ENCODE results near the gene MT2A. TPM values are rescaled to one million over a fixed set of nuclear protein-coding genes. Genes with fewer than 3 reads are reported as not detected.

Gene MT2A
- total RNA-seq, 3 donors from 2014 or later (not counting 1 experiment from before 2014, with no cell fraction given), result 33.0 to 81.5 (median 70.6) TPM

- Histone ChIP-seq H3K4me1 (ENCODE audit: control insufficient read depth, insufficient read depth, low read length) (no peaks in the 10 kb centered on the region), H3K27ac (ENCODE audit: low read length) (no peak overlapping the region), H3K4me3 (ENCODE audit: low read length) (no peak overlapping the region), H3K36me3 (ENCODE audit: control insufficient read depth, insufficient read depth, low read length) (no peaks in the 10 kb centered on the region), H3K27me3 (ENCODE audit: control insufficient read depth, insufficient read depth, low read length) (no peaks in the 10 kb centered on the region), H3K9me3 (ENCODE audit: control insufficient read depth, insufficient read depth, low read length) (no peaks in the 10 kb centered on the region)
- 100% methylated on average over 1 of the region's 1 CpG for WGBS (ENCODE audit: insufficient coverage)
- Mint-ChIP-seq H3K4me1 (peaks cover 0 to 3% of the 10 kb centered on the region in 2 donors), H3K9me3 (no peaks in the 10 kb centered on the region), H3K36me3 (no peaks in the 10 kb centered on the region), H3K4me3 (no peak overlapping the region), H3K27me3 (ENCODE audit: low read depth in 2 of 2) (peaks cover 20 to 26% of the 10 kb centered on the region in 2 donors), H3K27ac (no peak overlapping the region)
- DNase-seq (no peak), ATAC-seq (no peak)
- no peak for TF ChIP-seq CTCF (IDR thresholded peaks at IDR 0.05)
- intact Hi-C loops (cut with micrococcal nuclease), result no loop called here
These were observed 47.3 kb upstream of the MT2A start for GRCh38 chr16:56561126-56561525.

- ATAC-seq, result no peak
- TF ChIP-seq CTCF (IDR thresholded peaks at IDR 0.05), result no peak
- H3K9me3 ChIP-seq (ENCODE audit: control insufficient read depth, insufficient read depth, low read length), result no peaks in the 10 kb centered on the region
These were observed 43.4 kb upstream of the MT2A start, which contains the start of gene MT4 for GRCh38 chr16:56564793-56565477. Gene MT4 (plus strand): TSS chr16:56565073. CDS start chr16:56565129, 56 bp downstream.

DNA sequence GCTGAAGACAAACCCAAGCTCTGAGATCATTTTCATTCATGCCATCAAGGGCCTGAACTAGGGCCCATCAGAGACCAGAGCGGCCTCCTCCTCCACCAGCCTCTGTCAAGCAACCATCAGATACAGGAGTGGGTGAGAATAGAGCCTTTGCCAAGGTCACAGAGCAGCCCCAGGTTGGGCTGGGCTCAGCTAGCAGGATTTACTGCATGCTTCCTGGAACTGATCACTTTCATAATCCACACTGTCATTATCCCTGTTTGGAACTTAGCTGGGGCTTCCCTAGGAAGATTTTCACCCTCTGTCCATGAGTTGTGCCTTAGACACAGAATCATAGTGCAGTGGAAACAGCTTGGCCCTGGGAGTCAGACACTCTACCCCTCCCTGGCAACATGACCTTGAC is 38.4 kb upstream of the MT2A start:
- no peaks in the 10 kb centered on the region for H3K4me1 ChIP-seq (ENCODE audit: control insufficient read depth, insufficient read depth, low read length)

More at GRCh38 chr16:56564793-56565477, 43.4 kb upstream of the MT2A start, which contains the start of gene MT4:
- Histone ChIP-seq H3K4me3 (ENCODE audit: low read length) (no peak within 1 kb of the TSS), H3K4me1 (ENCODE audit: control insufficient read depth, insufficient read depth, low read length) (no peaks in the 10 kb centered on the region), H3K36me3 (ENCODE audit: control insufficient read depth, insufficient read depth, low read length) (no peaks in the 10 kb centered on the region), H3K27me3 (ENCODE audit: control insufficient read depth, insufficient read depth, low read length) (no peaks in the 10 kb centered on the region), H3K27ac (ENCODE audit: low read length) (no peak within 1 kb of the TSS)
- no peak for DNase-seq
- 89% methylated on average over 12 of the region's 12 CpGs for WGBS (ENCODE audit: insufficient coverage)
- Mint-ChIP-seq H3K4me1 (peaks cover 0 to 3% of the 10 kb centered on the region in 2 donors), H3K27ac (no peak within 1 kb of the TSS), H3K36me3 (no peaks in the 10 kb centered on the region), H3K4me3 (no peak within 1 kb of the TSS), H3K9me3 (no peaks in the 10 kb centered on the region), H3K27me3 (ENCODE audit: low read depth in 2 of 2) (peaks cover 14 to 18% of the 10 kb centered on the region in 2 donors)
- intact Hi-C loops (cut with micrococcal nuclease), result no loop called here

More for the DNA sequence above, 38.4 kb upstream of the MT2A start:
- peaks cover 5 to 12% of the 10 kb centered on the region in 2 donors for H3K27me3 Mint-ChIP-seq (ENCODE audit: low read depth in 2 of 2)
- H3K27ac ChIP-seq (ENCODE audit: low read length), result no peak overlapping the region
- H3K36me3 Mint-ChIP-seq, result no peaks in the 10 kb centered on the region
- no CpG with 5 or more reads among the region's 1 CpG for WGBS (ENCODE audit: insufficient coverage)
- H3K4me3 ChIP-seq (ENCODE audit: low read length), result no peak overlapping the region
- no peaks in the 10 kb centered on the region for H3K36me3 ChIP-seq (ENCODE audit: control insufficient read depth, insufficient read depth, low read length)
- no peaks in the 10 kb centered on the region for H3K27me3 ChIP-seq (ENCODE audit: control insufficient read depth, insufficient read depth, low read length)
- DNase-seq (no peak), ATAC-seq (peak in 1 of 3 donors; percentile 27)
- H3K9me3 ChIP-seq (ENCODE audit: control insufficient read depth, insufficient read depth, low read length), result no peaks in the 10 kb centered on the region
- no peaks in the 10 kb centered on the region for H3K4me1 Mint-ChIP-seq
- no peak overlapping the region for H3K27ac Mint-ChIP-seq
- H3K4me3 Mint-ChIP-seq, result no peak overlapping the region
- no peak for TF ChIP-seq CTCF (IDR thresholded peaks at IDR 0.05)
- intact Hi-C loops (cut with micrococcal nuclease), result no loop called here
- peaks cover 0 to 3% of the 10 kb centered on the region in 2 donors for H3K9me3 Mint-ChIP-seq

Measured in natural killer cell (primary cell).